ENCODE data around the gene ZNF385B. TPM values are rescaled to one million over a fixed set of nuclear protein-coding genes. Genes with fewer than 3 reads are reported as not detected.

ZNF385B gene
- total and polyA plus RNA-seq, 3 donors from 2014 or later = 28.1 to 40.3 (median 37.4) TPM

- Histone ChIP-seq H3K27me3 (no peaks in the 10 kb centered on the region), H3K27ac (no peak overlapping the region), H3K9me3 (no peaks in the 10 kb centered on the region), H3K4me3 (no peak overlapping the region), H3K36me3 (ENCODE audit: low read depth, missing control alignments) (no peaks in the 10 kb centered on the region), H3K4me1 (no peaks in the 10 kb centered on the region)
- TF ChIP-seq CTCF (IDR thresholded peaks at IDR 0.05) (no peak), POLR2A (IDR thresholded peaks at IDR 0.05) (no peak)
- DNase-seq = no peak
- WGBS, 2 donors = 66 to 70% methylated on average over 6 of the region's 6 CpGs
- intact Hi-C loops (cut with DNase I; ENCODE audit: low total_unique reads) = no loop called here
These were observed 305.6 kb downstream of the ZNF385B start for GRCh38 chr2:179555691-179556283.

GRCh38 chr2:179554639-179555386, 306.6 kb downstream of the ZNF385B start:
- H3K27ac ChIP-seq = no peak overlapping the region
- no peak overlapping the region for H3K4me3 ChIP-seq
- no peaks in the 10 kb centered on the region for H3K36me3 ChIP-seq (ENCODE audit: low read depth, missing control alignments)
- H3K27me3 ChIP-seq = no peaks in the 10 kb centered on the region
- H3K9me3 ChIP-seq = no peaks in the 10 kb centered on the region
- 88 to 91% methylated on average over 4 of the region's 4 CpGs for WGBS, 2 donors
- TF ChIP-seq POLR2A (IDR thresholded peaks at IDR 0.05) (no peak), CTCF (IDR thresholded peaks at IDR 0.05) (no peak)
- no peaks in the 10 kb centered on the region for H3K4me1 ChIP-seq
- no peak for DNase-seq
- intact Hi-C loops (cut with DNase I; ENCODE audit: low total_unique reads) = no loop called here

- 89 to 92% methylated on average over 3 of the region's 3 CpGs for WGBS, 2 donors
- DNase-seq = no peak
- intact Hi-C loops (cut with DNase I; ENCODE audit: low total_unique reads) = no loop called here
These were observed 308.0 kb downstream of the ZNF385B start for GRCh38 chr2:179553382-179553781.

GRCh38 chr2:179551539-179552045, 309.8 kb downstream of the ZNF385B start:
- H3K9me3 ChIP-seq = no peaks in the 10 kb centered on the region
- intact Hi-C loops (cut with DNase I; ENCODE audit: low total_unique reads) = no loop called here
- H3K36me3 ChIP-seq (ENCODE audit: low read depth, missing control alignments) = no peaks in the 10 kb centered on the region
- H3K4me1 ChIP-seq = no peaks in the 10 kb centered on the region
- H3K27ac ChIP-seq = no peak overlapping the region
- TF ChIP-seq POLR2A (IDR thresholded peaks at IDR 0.05) (no peak), CTCF (IDR thresholded peaks at IDR 0.05) (no peak)
- H3K4me3 ChIP-seq = no peak overlapping the region
- DNase-seq = no peak
- WGBS, 2 donors = 48 to 50% methylated on average over 1 of the region's 1 CpG
- no peaks in the 10 kb centered on the region for H3K27me3 ChIP-seq

More at GRCh38 chr2:179553382-179553781, 308.0 kb downstream of the ZNF385B start:
- no peak for TF ChIP-seq CTCF (IDR thresholded peaks at IDR 0.05)
- no peak for TF ChIP-seq POLR2A (IDR thresholded peaks at IDR 0.05)
- Histone ChIP-seq H3K27ac (no peak overlapping the region), H3K27me3 (no peaks in the 10 kb centered on the region), H3K9me3 (no peaks in the 10 kb centered on the region), H3K36me3 (ENCODE audit: low read depth, missing control alignments) (no peaks in the 10 kb centered on the region), H3K4me3 (no peak overlapping the region), H3K4me1 (no peaks in the 10 kb centered on the region)
